Ishikawa (cell line): Measurements from ENCODE around the gene UPF2.

Source experiments
- CEBPB ChIP-seq: IDR thresholded peaks from 2 replicates; pipeline ENCODE4 v1.6.1; 2012
- CREB1 ChIP-seq: IDR thresholded peaks from 2 replicates; pipeline ENCODE4 v1.6.1; 2012; ENCODE audit warnings: low read depth
- EGR1 ChIP-seq: IDR thresholded peaks from 2 replicates; pipeline ENCODE4 v1.6.1; 2012
- EP300 ChIP-seq: IDR thresholded peaks from 2 replicates; pipeline ENCODE4 v1.6.1; 2012; ENCODE audit warnings: borderline replicate concordance
- FOXM1 ChIP-seq: IDR thresholded peaks from 2 replicates; pipeline ENCODE4 v1.6.1; 2012; ENCODE audit warnings: low read depth, borderline replicate concordance
- NFIC ChIP-seq: IDR thresholded peaks from 2 replicates; pipeline ENCODE4 v1.6.1; 2012
- RAD21 ChIP-seq: IDR thresholded peaks from 2 replicates; pipeline ENCODE4 v1.6.1; 2012; ENCODE audit warnings: low read depth
- REST ChIP-seq: IDR thresholded peaks from 2 replicates; pipeline ENCODE4 v1.6.1; 2012; ENCODE audit warnings: low read depth, mild to moderate bottlenecking
- TAF1 ChIP-seq: IDR thresholded peaks from 2 replicates; pipeline ENCODE4 v1.6.1; 2012; ENCODE audit warnings: low read depth, mild to moderate bottlenecking
- TCF12 ChIP-seq: IDR thresholded peaks from 2 replicates; pipeline ENCODE4 v1.6.1; 2012; ENCODE audit warnings: low read depth
- TEAD4 ChIP-seq: IDR thresholded peaks from 2 replicates; pipeline ENCODE4 v1.6.1; 2012
- YY1 ChIP-seq: IDR thresholded peaks from 2 replicates; pipeline ENCODE4 v1.6.1; 2012; ENCODE audit warnings: low read depth
- ZBTB7A ChIP-seq: IDR thresholded peaks from 2 replicates; pipeline ENCODE4 v1.6.1; 2012; ENCODE audit warnings: low read depth
- TF ChIP-seq, protein P1 (sequence below): IDR thresholded peaks from 2 replicates; pipeline ENCODE4 v1.6.1; 2012
- TF ChIP-seq, protein P2 (sequence below): IDR thresholded peaks from 2 replicates; pipeline ENCODE4 v1.6.1; 2012

The UPF2 gene

GRCh38 chr10:11930312-11930978 is 112.2 kb downstream of the UPF2 start:
- no peak for TF ChIP-seq EP300
- TF ChIP-seq TEAD4 = no peak
- TF ChIP-seq TAF1 = no peak
- TF ChIP-seq CREB1 = no peak
- TF ChIP-seq TCF12 = no peak
- no peak for TF ChIP-seq CEBPB
- no peak for TF ChIP-seq EGR1
- no peak for TF ChIP-seq REST
- no peak for TF ChIP-seq RAD21
- TF ChIP-seq NFIC = no peak
- TF ChIP-seq, protein P1, sequence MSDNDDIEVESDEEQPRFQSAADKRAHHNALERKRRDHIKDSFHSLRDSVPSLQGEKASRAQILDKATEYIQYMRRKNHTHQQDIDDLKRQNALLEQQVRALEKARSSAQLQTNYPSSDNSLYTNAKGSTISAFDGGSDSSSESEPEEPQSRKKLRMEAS = no peak
- no peak for TF ChIP-seq YY1
- no peak for TF ChIP-seq ZBTB7A

GRCh38 chr10:11927746-11928145 is 114.9 kb downstream of the UPF2 start:
- TF ChIP-seq EGR1 = no peak
- no peak for TF ChIP-seq REST
- TF ChIP-seq, protein P2, sequence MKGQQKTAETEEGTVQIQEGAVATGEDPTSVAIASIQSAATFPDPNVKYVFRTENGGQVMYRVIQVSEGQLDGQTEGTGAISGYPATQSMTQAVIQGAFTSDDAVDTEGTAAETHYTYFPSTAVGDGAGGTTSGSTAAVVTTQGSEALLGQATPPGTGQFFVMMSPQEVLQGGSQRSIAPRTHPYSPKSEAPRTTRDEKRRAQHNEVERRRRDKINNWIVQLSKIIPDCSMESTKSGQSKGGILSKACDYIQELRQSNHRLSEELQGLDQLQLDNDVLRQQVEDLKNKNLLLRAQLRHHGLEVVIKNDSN = no peak

- TF ChIP-seq, protein P1 = no peak
These were observed 120.7 kb downstream of the UPF2 start for GRCh38 chr10:11921800-11922392.

DNA sequence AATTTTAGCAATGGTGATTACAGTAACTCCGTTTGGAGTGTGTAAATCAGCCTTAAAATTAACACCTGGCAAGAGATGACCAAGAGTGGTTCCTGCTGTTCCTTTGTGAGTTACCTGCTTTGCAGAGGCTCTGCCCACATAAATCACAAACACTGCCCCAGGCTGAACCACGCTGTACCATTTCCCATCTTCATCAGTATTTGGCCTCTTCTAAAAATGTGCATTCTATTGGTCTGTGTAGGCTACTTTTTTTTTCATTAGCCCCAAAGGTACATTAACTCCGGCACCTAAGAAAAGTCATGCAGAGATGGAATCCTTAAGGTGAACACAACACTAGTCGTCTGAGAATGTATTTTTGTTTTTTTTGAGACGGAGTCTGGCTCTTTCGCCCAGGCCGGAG is 123.3 kb downstream of the UPF2 start:
- TF ChIP-seq ZBTB7A (no peak), NFIC (no peak), FOXM1 (no peak), EGR1 (no peak), TAF1 (no peak), RAD21 (no peak), EP300 (no peak), TEAD4 (no peak), CEBPB (no peak), CREB1 (no peak), REST (no peak), TCF12 (no peak), YY1 (no peak)
- TF ChIP-seq, protein P1 = no peak
- TF ChIP-seq, protein P2 = no peak

DNA sequence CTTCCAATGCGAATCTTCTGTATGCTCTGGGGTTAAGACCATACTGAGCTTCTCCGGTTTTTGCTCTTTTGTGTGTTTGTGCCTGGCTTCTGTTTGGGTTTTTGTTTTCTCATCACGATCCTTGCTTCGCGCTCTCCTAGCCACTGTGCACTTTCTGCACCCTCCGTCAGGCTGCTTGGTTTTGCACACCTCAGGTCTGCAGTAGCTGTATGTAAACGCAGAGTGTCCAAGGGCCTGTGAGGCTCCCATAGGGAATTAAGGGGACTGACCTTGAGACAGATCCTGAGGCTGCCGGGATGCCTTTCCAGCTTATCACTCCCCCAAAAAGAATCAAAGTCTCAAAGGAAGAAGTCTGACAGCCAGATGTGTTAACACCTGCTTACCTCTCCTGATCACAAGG is 124.2 kb downstream of the UPF2 start:
- no peak for TF ChIP-seq RAD21
- TF ChIP-seq, protein P2 = no peak
- TF ChIP-seq NFIC = no peak
- no peak for TF ChIP-seq ZBTB7A
- no peak for TF ChIP-seq CREB1
- TF ChIP-seq EP300 = no peak
- TF ChIP-seq CEBPB = no peak
- TF ChIP-seq TCF12 = no peak
- no peak for TF ChIP-seq TAF1
- TF ChIP-seq TEAD4 = no peak
- TF ChIP-seq EGR1 = no peak
- no peak for TF ChIP-seq FOXM1
- TF ChIP-seq, protein P1 = no peak
